HG02884 (cell line): ENCODE data around the gene MAPK1IP1L.
"Not testable (repeated sequence)": the region's sequence is repeated elsewhere in the genome, so short reads cannot be mapped to it uniquely, and the experiment has no call there.

ENCODE experiments used
- ATAC-seq: cut with Tn5 transposase; IDR thresholded peaks from one replicate; pipeline ENCODE4 v1.9.1; 2021; ENCODE audit warnings: mild to moderate bottlenecking, moderate library complexity; ENCODE audit not compliant: unreplicated experiment

MAPK1IP1L gene

GRCh38 chr14:55051423-55052268 is at the start of gene MAPK1IP1L:
Gene MAPK1IP1L, plus strand, starts transcription at chr14:55051647. Its CDS starts 10,037 bp downstream, at chr14:55061684.
- ATAC-seq = peak; percentile 69

GRCh38 chr14:55005071-55005470 is 46.4 kb upstream of the MAPK1IP1L start:
- no peak for ATAC-seq

- ATAC-seq = no peak
Observed at GRCh38 chr14:55015006-55015405, 36.4 kb upstream of the MAPK1IP1L start.

GRCh38 chr14:55019968-55020554 is 31.4 kb upstream of the MAPK1IP1L start:
- no peak for ATAC-seq

- not testable (repeated sequence) for ATAC-seq
Observed at GRCh38 chr14:55024365-55024764, 27.1 kb upstream of the MAPK1IP1L start.

- no peak for ATAC-seq
Observed at GRCh38 chr14:55025948-55026347, 25.5 kb upstream of the MAPK1IP1L start.

GRCh38 chr14:55026441-55026792 is 25.0 kb upstream of the MAPK1IP1L start:
- ATAC-seq = no peak

GRCh38 chr14:55026793-55027561 is 24.5 kb upstream of the MAPK1IP1L start, which contains the start of the genes SOCS4 and WDHD1:
Gene SOCS4, plus strand, starts transcription at chr14:55027236. Its CDS starts 15,806 bp downstream, at chr14:55043042.
Gene WDHD1, minus strand, starts transcription at chr14:55027099. Its CDS starts 312 bp downstream, at chr14:55026787.
- peak; percentile 89 for ATAC-seq

GRCh38 chr14:55028066-55028465 is 23.4 kb upstream of the MAPK1IP1L start:
- ATAC-seq = no peak

- no peak for ATAC-seq
Observed at GRCh38 chr14:55028476-55028875, 23.0 kb upstream of the MAPK1IP1L start.

GRCh38 chr14:55031190-55031589 is 20.3 kb upstream of the MAPK1IP1L start:
- ATAC-seq = no peak

GRCh38 chr14:55037995-55038394 is 13.5 kb upstream of the MAPK1IP1L start:
- not testable (repeated sequence) for ATAC-seq

- ATAC-seq = no peak
Observed at GRCh38 chr14:55038708-55039107, 12.7 kb upstream of the MAPK1IP1L start.

GRCh38 chr14:55043528-55043927 is 7.9 kb upstream of the MAPK1IP1L start:
- no peak for ATAC-seq

GRCh38 chr14:55045087-55045486 is 6.4 kb upstream of the MAPK1IP1L start:
- no peak for ATAC-seq

GRCh38 chr14:55047301-55048053 is 4.0 kb upstream of the MAPK1IP1L start:
- ATAC-seq = no peak

GRCh38 chr14:55048900-55049436 is 2.5 kb upstream of the MAPK1IP1L start:
- ATAC-seq = no peak

GRCh38 chr14:55051165-55051422 is 353 bp upstream of the MAPK1IP1L start:
- ATAC-seq = peak; percentile 29

- peak; percentile 19 for ATAC-seq
Observed at GRCh38 chr14:55052269-55052930, 953 bp downstream of the MAPK1IP1L start.

GRCh38 chr14:55053018-55053417 is 1.6 kb downstream of the MAPK1IP1L start:
- no peak for ATAC-seq
